HG03135 (cell line): ENCODE measurements around the gene ADAM19.

Experiments used
- ATAC-seq: cut with Tn5 transposase; IDR thresholded peaks from one replicate; pipeline ENCODE4 v1.9.1; 2021; ENCODE audit warnings: mild to moderate bottlenecking, moderate library complexity; ENCODE audit not compliant: unreplicated experiment

The ADAM19 gene

DNA sequence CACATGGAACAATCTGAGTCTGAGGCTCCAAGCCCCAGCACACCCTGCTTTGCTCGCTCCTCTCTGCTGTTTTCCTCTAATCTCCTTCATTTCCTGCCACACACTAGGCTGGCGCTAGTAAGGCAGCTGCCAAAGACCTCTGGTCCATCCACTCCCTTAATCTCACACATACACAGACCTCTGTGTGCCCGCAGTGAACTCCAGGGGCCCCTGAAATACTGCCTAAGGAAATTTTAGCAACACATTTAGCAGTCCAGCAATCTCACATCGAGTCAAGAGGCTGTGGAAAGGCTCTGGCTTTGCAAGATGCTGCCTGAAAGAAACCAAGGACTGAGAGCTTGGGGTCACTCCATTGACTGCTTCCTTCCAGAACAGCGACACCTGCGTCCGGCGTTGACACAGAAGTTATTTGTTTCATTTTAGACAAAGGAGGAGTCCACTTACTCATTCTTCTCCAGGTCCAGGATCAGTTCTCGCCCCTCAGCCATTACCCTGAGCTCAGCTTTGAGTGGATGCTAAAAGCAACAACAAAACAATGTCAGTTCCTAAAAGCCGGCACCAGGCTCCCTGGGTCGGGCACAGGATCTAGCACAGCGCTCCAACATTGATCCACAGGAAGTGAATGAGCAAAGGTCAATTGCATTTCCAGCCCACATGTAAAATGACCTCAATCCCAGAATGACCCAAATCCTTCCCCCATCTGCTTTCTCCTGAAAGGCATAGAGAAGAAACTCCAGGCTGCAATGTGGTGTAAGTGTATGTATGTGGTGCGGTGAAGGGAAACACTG is 11.5 kb downstream of the ADAM19 start:
- ATAC-seq: no peak

DNA sequence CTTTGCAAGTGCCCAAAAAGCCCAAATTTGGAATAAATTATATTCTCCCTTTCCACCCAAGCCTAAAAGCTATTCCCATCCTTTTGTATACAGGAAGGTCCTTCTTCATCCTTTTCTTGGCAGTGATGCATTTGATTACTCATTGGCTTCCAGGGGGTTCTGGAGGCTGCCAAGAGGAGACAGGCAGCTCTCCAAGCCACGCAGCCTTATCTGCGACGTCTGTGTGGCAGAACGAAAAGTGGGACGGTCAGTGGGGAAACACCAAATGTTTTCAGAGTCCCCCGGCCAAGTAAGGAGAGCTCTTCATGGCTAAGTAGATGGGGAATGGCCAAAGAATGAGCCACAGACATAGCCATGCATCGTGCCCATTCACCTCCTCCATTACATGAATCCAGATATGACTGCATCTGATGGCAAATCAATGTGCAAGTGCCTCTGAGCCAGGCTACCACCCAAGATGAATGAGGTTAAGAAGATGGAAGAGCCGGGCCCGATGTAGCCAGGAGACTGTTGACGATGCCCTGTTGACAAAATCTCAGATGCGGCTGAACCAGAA is 12.1 kb downstream of the ADAM19 start:
- no peak for ATAC-seq

- no peak for ATAC-seq
Measured at GRCh38 chr5:157562111-157562581, 13.4 kb downstream of the ADAM19 start.

DNA sequence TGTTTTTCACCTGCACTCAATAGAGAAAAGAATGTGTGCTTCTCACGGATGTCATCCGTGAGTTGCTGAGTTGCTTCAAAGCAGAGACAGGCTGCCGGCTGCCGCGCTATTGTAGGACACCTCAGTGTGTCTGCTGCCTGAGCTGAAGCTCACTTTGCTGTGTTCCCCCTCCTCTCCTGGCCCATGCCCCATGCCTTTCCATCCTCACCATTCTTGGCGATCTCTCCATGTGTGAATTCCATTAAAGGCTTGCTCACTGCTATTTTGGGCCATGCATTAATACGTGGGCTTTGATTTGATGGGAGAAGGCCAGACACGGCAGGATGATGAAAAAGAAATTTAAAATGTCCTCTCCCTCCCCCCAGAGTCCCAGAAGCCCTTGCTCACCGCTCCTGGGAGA is 14.5 kb downstream of the ADAM19 start:
- ATAC-seq: no peak

- no peak for ATAC-seq
Measured at GRCh38 chr5:157559301-157559700, 16.3 kb downstream of the ADAM19 start.

DNA sequence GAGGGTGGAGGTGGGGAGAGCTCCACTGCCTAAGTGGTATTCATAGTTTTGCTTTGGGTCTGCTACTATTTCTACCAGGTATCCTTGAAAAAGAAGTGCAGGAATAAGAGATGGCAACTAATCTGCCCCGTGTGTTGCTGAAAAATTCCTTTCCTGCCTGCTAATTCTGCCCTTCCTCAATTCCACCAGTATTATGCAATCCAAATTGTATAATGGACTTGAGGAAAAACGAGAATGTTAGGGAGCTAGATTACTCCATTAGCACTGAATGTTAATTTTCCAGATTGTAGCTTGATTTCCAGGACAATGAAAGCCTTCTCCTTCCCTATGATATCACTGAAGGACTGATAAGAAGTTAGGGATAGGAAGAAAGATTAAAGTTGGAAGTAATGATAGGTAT is 16.9 kb downstream of the ADAM19 start:
- ATAC-seq: no peak

DNA sequence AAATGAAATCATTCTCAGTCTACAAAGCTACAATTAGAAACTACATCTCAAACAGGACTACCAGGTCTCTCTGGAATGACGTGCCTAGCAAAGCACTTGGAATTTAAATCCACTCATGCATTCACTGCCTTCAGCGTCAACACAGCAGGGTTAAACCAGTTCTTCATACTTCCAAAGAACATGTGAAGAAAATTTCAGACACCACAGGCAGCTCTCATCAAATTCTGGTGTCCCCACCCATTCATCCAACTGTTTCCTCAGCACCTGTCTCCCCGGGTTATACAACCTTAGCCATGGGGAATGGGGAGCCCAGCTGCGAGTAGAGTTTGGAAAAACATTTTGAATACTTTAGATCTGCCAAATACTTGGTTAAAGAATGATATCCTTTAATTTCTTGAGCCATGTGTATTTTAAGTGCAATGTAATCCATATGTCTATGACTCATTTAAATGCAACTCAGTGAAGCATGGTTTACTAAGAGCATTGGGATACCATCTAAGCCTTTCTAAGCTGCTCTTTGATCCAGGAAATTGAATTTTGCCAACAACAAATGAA is 17.5 kb downstream of the ADAM19 start:
- no peak for ATAC-seq

DNA sequence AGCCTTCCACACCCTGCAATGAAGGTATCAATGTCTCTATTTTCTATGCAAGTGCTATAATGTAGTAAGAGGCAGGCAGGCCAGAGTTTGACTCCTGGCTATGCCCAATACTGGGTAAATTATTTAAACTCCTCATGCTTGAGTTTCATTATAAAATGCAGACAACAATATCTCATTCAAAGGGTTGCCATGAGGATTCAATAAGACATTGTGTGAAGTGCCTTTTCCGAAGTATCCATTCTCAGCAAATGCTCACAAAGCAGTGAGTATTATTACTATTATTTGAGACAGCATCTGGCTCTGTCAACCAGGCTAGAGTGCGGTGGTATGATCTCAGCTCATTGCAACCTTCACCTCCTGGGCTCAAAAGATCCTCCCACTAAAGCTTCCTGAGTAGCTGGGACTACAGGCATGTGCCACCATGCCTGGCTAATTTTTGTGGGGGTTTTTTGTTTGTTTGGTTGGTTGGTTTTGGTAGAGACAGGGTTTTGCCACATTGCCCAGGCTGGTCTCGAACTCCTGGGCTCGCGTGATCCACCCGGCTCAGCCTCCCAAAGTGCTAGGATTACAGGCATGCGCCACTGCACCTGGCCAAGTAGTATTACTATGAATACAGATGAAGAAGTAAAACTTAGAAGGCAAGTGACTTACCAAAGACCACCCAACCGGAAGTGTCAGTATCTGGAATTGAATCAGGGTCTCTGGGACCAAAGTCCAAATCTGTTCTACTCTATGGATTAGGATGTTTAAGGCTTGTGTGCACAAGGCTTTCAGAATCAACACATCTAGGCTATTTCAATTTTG is 18.8 kb downstream of the ADAM19 start:
- no peak for ATAC-seq

DNA sequence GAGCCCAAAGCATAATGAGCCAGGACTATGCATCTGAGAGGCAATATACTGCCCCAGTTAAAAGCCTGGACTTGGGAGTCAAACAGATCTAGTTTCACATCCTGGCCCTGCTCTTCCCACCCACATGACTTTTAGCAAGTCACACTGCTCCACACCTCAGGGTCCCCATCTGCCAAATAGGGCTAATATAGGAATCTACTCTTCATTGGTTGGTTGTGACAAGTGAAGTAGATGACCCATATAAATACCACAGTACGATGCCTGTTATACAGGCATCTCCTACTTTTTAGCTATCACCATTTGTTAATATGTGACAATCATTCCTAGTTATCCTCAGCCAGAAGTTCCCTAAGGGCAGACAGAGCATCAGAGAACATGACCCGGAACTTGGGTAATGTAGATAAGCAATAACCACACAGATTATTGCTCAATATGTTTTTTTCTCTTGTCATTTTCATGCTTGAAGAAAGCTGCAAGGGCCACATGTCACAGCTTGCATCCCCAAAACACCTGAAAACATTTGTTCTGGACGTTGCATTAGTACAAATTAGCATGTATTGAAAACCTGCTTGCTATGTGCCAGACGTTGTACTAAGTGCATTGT is 20.4 kb downstream of the ADAM19 start:
- no peak for ATAC-seq

DNA sequence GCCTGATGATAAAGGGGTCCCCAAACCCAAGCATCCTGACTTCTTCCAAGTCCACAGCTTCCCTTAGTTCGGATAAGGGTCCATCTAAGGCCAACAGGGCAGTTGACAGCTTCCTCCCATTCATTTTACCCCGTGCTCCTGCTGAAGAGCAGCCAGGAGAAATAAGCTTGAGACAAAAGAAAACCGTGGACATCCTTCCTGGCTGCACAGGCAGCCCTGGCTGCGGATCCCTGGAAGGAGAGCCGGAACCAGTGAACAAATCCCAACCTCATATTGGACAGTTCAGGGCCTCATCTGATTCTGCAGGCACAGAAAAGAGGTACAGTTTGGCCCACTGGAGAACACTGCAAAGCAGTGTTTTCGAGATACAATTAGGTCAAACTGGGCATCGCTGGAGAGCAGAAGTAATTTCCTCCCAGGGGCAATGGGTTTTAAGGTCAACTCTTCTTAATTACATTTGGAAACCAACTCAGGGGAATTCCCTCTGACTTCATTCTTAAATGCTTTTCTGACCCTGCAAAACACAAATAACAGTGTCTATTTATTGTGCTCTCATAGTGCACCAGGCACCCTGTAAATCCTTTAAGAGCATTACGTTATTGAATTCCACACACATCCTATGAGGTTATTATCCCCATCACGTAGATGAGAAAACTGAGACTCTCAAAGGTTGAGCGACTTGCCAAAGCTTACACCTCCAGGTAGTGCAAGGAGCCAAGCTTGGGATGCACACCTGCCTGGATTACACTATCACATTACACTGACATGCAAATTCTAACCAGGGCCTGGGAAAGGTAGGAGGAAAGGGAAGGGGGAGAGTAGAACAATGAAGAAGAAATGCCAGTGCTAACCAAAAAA is 21.2 kb downstream of the ADAM19 start:
- ATAC-seq: no peak

GRCh38 chr5:157552650-157553049 is 22.9 kb downstream of the ADAM19 start:
- ATAC-seq: no peak

GRCh38 chr5:157550663-157551062 is 24.9 kb downstream of the ADAM19 start:
- ATAC-seq: no peak

DNA sequence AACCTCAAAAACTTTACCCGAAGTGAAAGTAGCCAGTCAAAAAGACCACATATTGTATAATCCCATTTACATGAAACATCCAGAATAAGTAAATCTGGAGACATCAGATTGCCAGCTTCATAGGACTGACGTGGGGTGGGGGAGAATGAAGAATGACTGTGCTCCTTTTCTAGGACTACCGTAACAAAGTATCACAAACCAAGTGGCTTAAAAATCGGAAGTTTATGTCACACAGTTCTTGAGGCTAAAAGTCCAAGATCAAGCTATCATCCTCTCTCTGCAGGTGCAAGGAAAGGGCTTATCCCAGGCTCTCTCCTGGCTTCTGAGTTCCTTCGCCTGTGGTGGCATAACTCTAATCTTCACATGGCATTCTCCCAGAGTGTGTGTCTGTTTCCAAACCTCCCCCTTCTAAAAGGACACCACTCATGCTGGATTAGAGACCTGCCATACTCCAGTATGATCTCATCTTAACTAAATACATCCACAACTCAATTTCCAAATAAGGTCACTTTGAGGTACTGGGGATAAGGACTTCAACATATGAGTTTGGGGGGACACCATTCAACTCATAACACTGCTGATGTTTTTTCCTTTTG is 25.5 kb downstream of the ADAM19 start:
- no peak for ATAC-seq

GRCh38 chr5:157549283-157549629 is 26.3 kb downstream of the ADAM19 start:
- ATAC-seq: no peak

- no peak for ATAC-seq
Measured at GRCh38 chr5:157548513-157549282, 26.9 kb downstream of the ADAM19 start.

DNA sequence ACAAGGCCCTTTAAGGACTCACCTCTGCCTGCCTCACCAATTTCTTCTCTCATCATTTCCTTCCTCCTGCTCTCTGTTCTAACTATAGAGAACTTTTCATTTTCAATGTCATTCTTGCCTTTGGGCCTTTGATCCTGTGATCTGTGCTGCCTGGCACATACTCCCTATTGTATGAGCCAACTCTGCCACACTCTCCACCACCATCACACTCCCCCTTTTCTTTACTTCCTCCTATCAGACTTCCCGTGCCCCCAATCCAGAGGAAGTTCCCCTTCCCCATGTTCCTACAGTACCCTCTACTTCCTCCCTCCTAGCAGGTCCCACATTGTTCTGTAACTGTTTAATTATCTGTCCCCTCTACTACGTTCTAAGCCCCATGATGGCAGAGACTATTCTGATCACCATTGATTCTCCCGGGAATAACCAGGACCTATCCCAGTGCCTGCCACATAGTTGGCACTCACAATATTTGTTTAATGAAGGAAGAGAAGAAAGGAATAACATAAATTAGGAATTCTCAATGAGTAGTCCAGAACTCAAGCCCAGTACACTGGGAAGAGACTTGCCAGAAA is 27.5 kb downstream of the ADAM19 start:
- no peak for ATAC-seq

DNA sequence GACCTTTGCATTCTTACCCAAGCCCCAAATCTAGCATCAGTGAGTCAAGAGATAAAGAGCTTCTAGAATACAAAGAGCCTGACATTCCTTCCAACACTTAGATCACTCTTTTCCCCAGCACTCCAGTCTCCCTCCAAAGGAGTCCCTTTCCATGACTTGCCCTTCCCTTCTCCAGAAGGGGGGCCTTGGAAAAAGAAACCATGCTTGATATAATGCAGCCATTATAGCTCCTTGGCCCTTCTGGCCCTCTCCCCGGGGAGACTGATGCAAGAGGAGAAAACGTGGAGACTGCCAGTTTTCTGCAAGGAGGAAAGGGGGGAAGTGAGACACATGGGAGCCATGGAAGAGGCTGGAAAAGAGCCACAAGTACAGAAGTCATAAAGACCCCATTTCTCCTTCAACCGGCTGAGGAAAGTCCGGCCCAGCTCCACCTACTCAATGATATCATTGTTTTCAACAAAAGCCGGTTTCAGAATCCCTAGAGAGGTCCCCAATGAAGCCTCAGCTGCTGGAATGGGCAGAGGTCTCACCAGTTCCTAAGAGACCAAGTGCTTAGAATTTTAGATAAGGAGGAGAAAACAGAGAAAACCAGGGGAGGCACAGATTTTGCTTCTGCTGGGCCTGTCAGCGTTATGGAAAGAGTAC is 29.0 kb downstream of the ADAM19 start:
- no peak for ATAC-seq

- ATAC-seq: no peak
Measured at GRCh38 chr5:157545610-157546310, 29.8 kb downstream of the ADAM19 start.
